ENCODE results near the gene VSTM4.

The VSTM4 gene

GRCh38 chr10:49090696-49091380 is 24.5 kb downstream of the VSTM4 start:
- DNase-seq = no peak

DNA sequence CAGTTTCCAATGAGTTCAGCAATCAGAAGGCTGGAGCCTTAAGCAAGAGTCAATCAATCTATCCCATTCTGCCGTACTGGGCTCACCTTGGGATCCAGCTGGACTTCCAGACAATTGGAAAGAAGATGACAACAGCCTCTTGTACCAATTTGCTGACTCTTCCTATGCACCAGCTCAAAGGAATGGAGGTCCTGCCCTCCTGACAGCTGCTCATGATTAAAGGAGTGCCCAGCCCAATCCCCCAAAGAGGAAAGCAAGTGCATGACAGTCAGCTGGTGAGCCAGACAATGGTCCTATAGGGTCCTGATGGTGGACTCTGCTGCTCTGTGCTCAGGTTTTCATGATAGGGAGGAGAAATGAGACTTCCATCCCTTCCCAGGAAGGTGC is 25.1 kb downstream of the VSTM4 start:
- no peak for DNase-seq

GRCh38 chr10:49089557-49090188 is 25.6 kb downstream of the VSTM4 start:
- no peak for DNase-seq

- DNase-seq = no peak
Observed at GRCh38 chr10:49089152-49089551, 26.2 kb downstream of the VSTM4 start.

- no peak for DNase-seq
Observed at GRCh38 chr10:49086889-49087288, 28.4 kb downstream of the VSTM4 start.

- no peak for DNase-seq
Observed at GRCh38 chr10:49083261-49083660, 32.1 kb downstream of the VSTM4 start.

- no peak for DNase-seq
Observed at GRCh38 chr10:49082766-49083165, 32.6 kb downstream of the VSTM4 start.

DNA sequence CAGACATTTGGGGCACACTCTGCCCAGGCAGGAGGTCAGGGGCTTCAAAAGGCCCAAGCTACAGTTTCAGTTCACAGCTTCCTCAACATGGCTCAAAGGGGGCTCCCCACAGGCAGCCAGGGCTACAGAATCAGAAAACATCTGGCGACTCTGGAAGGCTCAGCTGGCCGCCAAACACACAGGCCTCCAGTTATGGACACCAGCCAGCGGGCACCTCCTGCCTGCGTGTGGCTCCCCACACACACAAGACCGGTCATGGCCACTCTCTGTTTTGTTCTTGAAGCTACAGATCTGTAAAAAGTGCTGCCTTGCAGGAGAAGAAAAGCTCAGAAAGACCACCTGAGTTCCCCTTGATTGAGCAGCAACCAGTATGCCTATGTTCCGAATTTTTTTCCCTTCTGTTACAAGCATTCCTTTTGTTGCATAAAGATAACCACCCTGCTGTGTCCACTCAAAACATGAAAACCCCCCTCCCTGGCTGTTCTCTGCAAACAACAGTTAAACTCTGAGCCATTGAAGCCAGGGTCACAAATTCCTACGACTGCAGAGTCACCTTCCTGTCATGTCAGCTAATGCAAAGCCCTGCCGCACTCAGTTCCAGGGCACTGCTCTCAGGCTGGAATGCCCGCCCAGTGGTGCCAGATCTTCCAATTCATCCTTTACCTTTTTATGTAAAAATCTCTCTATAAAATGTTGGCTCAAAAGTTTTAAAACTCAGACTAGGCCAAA is 33.6 kb downstream of the VSTM4 start:
- no peak for DNase-seq

DNA sequence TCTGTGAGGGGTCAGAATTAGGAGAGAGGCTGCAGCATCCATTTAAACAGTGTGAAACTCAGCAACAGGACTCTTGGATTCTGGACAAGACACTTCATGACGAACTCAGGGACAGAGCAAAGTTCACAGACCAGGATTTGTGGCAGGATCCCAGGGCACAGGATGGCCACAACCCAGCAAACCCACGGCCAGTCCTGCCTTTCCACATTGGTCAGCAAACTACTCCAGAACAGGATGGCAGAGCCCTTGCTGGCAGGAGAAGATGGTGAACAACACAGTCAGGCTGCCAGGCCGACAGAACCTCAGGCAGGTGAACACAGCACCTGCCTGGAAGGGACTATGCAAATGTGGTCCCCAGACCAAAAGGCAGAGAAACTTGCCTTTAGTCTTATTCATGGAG is 34.4 kb downstream of the VSTM4 start:
- DNase-seq = no peak

DNA sequence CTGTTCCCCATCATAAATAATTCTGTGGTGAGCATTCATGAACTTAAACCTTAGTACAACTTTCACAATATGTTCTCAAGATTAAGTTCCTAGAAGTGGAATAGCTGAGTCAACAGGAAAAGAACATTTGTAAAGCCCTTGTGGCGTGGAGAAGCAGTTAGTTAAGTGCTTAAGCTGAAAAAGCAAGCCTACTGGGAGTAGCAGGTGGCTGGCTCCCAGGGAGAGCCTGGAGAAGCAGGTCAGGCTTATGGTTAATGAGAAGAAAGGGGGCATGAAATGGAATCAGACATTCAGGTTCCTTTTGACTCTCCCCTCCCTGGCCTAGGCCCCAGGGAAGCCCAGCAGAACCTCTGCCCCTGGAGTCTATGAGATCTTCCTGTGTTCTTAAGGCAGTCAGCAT is 35.3 kb downstream of the VSTM4 start:
- peak; percentile 54 to 55 for DNase-seq

DNA sequence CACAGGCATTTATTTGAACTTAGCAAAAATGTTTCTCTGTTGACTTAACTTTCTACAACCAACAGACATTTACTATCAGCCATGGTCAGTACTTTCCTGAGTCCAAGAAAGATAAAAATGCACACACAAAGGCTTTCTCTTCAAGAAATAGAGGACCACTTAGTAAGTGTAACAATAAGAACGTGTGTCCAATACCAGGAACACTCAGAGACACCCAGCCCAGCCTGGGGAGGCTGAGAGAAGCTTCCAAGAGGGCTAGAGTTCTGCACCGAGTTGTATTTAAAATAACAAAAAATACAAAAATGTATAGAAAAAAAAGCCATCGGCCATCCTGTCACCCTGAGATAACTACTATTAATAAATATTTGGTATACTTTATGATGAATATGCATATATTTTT is 35.8 kb downstream of the VSTM4 start:
- no peak for DNase-seq

DNA sequence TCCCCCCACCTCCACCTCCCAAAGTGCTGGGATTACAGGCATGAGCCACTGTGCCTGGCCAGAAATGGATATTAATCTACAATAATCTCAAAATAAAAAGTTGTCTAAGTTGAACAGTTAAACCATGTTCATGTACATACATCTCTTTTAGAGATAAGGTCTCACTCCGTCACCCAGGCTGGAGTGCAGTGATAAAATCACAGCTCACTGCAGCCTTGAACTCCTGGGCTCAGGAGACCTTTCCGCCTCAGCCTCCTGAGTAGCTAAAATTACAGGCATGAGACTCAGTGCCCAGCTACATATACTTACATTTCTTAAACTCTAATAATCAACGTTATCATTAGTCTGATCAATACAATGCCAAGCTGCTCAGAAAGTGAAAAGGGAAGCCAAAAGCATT is 36.2 kb downstream of the VSTM4 start:
- no peak for DNase-seq

- no peak for DNase-seq
Observed at GRCh38 chr10:49078433-49078832, 36.9 kb downstream of the VSTM4 start.

DNA sequence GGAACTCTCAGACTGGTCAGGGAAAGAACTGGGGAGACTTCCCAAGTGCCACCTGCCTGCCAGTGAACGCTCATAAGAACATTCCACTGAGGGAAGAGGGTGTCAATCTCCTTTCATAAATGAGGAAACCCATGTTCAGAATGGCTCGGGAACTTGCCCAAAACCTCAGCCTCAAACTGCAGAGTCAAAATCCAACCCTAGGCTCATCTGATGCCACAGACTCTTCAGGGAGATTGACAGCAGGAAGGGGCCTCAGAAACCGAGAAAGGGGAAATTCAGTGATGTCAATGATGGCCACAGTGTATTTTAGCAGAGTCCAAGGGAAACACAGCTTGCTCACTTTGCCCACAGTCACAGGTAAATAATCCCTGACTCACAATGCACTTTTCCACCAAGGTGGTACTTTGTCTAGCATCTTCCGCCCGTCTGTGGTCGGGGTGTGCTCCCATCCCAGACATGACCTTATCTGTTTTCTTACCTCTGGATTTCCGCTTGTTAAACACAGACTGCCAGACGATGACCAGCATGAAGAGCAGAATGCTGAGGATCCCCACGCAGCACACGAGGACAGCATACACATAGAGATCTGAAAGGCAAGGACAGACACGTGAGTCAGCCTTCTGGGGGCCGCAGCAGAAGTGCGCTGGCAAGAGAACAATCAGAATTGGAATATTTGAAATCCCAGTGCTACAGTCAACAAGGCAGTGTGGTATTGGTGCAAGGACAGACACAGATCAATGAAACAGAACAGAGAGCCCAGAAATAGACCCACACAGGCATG is 38.4 kb downstream of the VSTM4 start:
- peak; percentile 29 to 47 for DNase-seq

GRCh38 chr10:49076319-49076718 is 39.0 kb downstream of the VSTM4 start:
- no peak for DNase-seq

DNA sequence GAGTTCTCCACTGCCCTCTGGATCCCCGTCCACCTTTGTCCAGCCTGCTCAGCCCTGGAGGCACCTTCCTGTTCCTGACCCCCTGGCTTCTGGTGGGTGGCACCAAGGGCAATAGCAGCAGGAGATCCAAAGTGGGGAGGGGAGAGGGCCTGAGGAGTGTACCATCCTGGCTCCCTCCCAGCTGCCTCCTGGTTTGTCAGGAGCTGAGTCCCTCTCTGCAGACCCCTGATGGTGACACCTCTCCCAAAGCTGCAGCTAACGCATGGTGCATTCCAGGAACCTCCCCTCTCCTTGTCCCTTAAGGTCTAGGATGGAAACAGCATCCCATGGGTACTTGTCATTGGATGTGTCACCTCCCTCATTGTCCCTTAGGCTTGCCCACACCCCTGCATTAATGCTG is 39.6 kb downstream of the VSTM4 start:
- DNase-seq = no peak

DNA sequence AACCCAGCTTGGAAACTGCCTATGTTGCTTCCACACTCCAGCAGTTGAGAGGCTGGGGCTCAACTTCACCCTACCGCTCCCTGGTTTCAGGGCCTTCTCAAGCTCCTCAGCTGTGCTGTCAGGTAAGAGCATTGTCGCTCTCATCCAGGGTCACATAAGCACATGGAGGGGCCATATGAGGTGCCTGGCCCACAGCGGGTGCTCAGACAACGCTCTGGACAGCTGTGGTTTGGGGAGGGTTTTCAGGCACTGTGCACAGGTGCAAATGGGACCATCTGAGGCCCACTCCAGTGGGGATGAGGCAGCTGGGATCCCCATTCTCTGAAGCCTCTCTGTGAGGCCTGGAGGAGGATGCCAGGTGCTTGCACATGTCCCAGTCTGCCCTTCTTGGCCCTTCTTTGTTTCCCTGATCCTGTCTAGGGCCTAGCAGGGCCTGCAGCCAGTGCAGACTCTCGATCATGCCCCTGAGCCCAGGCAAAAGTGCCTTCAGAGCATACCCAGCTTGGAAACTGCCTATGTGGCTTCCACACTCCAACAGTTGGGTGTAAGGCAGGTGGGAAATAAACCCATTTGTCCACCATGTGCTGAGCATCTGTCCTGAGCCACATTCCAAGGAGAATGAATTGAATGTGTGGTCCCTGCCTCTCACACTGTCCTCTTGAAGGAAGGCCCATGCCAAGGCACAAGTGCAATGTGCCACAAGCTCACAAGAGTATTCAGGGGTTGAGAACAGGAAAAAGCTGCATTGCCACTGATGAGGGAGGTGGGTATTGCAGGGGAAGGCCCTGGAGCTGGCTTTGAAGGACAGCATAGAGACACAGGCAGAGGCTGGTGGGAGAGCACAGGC is 40.3 kb downstream of the VSTM4 start:
- DNase-seq = no peak

- no peak for DNase-seq
Observed at GRCh38 chr10:49072166-49072885, 43.0 kb downstream of the VSTM4 start.

- DNase-seq = no peak
Observed at GRCh38 chr10:49071160-49071761, 44.1 kb downstream of the VSTM4 start.

DNA sequence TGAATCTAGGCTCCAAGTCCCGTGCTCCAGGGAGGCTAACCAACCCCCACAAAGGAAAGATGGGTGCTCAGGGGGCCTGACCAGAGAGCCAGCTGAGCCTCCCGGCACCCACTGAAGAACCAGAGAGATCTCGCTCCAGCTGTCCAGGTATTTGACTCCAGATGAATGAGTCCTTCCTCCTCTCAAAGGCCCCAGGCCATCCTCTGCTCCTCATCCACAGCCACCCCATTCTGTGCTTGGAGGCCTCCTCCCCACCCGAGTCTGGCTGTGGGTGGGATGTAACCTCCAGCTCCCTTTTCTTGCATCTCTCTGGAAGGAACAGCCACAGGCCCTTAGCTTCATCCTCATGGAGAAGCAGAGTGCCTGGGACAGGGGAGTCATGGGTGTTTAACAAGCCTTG is 44.6 kb downstream of the VSTM4 start:
- DNase-seq = no peak

GRCh38 chr10:49068672-49069217 is 46.6 kb downstream of the VSTM4 start:
- no peak for DNase-seq
